Measurements from ENCODE around the gene CFAP100.

The CFAP100 gene

GRCh38 chr3:126421573-126422119 is 26.9 kb downstream of the CFAP100 start:
- no peak for DNase-seq (ENCODE audit: low spot score)

- no peak for DNase-seq (ENCODE audit: low spot score)
Observed at GRCh38 chr3:126422121-126422520, 27.4 kb downstream of the CFAP100 start.

- no peak for DNase-seq (ENCODE audit: low spot score)
Observed at GRCh38 chr3:126422571-126423091, 27.9 kb downstream of the CFAP100 start.

GRCh38 chr3:126423191-126424038 is 28.7 kb downstream of the CFAP100 start:
- DNase-seq (ENCODE audit: low spot score), result no peak

- DNase-seq (ENCODE audit: low spot score), result no peak
Observed at GRCh38 chr3:126424039-126424717, 29.5 kb downstream of the CFAP100 start.

- no peak for DNase-seq (ENCODE audit: low spot score)
Observed at GRCh38 chr3:126424751-126425150, 30.0 kb downstream of the CFAP100 start.

- DNase-seq (ENCODE audit: low spot score), result no peak
Observed at GRCh38 chr3:126431103-126431534, 36.4 kb downstream of the CFAP100 start.

GRCh38 chr3:126432361-126433104 is 37.8 kb downstream of the CFAP100 start:
- DNase-seq (ENCODE audit: low spot score), result no peak

- no peak for DNase-seq (ENCODE audit: low spot score)
Observed at GRCh38 chr3:126433105-126433430, 38.4 kb downstream of the CFAP100 start.

- DNase-seq (ENCODE audit: low spot score), result no peak
Observed at GRCh38 chr3:126433496-126434263, 39.0 kb downstream of the CFAP100 start.

- DNase-seq (ENCODE audit: low spot score), result no peak
Observed at GRCh38 chr3:126434264-126434590, 39.5 kb downstream of the CFAP100 start.

GRCh38 chr3:126434931-126435411 is 40.3 kb downstream of the CFAP100 start:
- DNase-seq (ENCODE audit: low spot score), result no peak

- no peak for DNase-seq (ENCODE audit: low spot score)
Observed at GRCh38 chr3:126435456-126436315, 41.0 kb downstream of the CFAP100 start.

GRCh38 chr3:126436826-126437717 is 42.4 kb downstream of the CFAP100 start:
- no peak for DNase-seq (ENCODE audit: low spot score)

- no peak for DNase-seq (ENCODE audit: low spot score)
Observed at GRCh38 chr3:126438186-126438585, 43.5 kb downstream of the CFAP100 start.

GRCh38 chr3:126438746-126439145 is 44.0 kb downstream of the CFAP100 start:
- DNase-seq (ENCODE audit: low spot score), result no peak

- no peak for DNase-seq (ENCODE audit: low spot score)
Observed at GRCh38 chr3:126439346-126439967, 44.7 kb downstream of the CFAP100 start.

- no peak for DNase-seq (ENCODE audit: low spot score)
Observed at GRCh38 chr3:126439968-126440708, 45.4 kb downstream of the CFAP100 start.
